Measurements from ENCODE around the gene ERAP2. TPM values are rescaled to one million over a fixed set of nuclear protein-coding genes. Genes with fewer than 3 reads are reported as not detected.

ERAP2 gene
- total RNA-seq, 2 experiments from 2014 or later = 43.0 to 44.5 TPM

GRCh38 chr5:96879665-96880064 is 3.4 kb downstream of the ERAP2 start:
- peaks cover 52% of the 10 kb centered on the region for H3K36me3 Mint-ChIP-seq (ENCODE audit: low read depth)
- no peak overlapping the region for H3K4me3 Mint-ChIP-seq
- POLR2A ChIA-PET = interaction anchor here (1.1 to 2.0 kb wide), 2 partner anchors 27 to 54 kb away, joined by 3 to 5 read pairs; no protein-coding TSS in a partner anchor

GRCh38 chr5:96880444-96881164 is 4.3 kb downstream of the ERAP2 start:
- intact Hi-C loops (cut with micrococcal nuclease) = no loop called here
- H3K27me3 Mint-ChIP-seq = no peaks in the 10 kb centered on the region
- DNase-seq (no peak), ATAC-seq (no peak)
- ChIA-PET CTCF (interaction anchor here (0.8 to 10.0 kb wide), 2 partner anchors 10 to 75 kb away, joined by 3 to 77 read pairs; no protein-coding TSS in a partner anchor), POLR2A (interaction anchor here (1.1 kb wide), 1 partner anchor 9 kb away, joined by 3 read pairs; no protein-coding TSS in a partner anchor)
- H3K27ac Mint-ChIP-seq = peak overlapping the region; percentile 71
- peaks cover 62% of the 10 kb centered on the region for H3K36me3 Mint-ChIP-seq (ENCODE audit: low read depth)
- no peaks in the 10 kb centered on the region for H3K9me3 Mint-ChIP-seq
- peak overlapping the region; percentile 10 for H3K4me3 Mint-ChIP-seq
- peaks cover 71% of the 10 kb centered on the region for H3K4me1 Mint-ChIP-seq (ENCODE audit: low read depth)
- TF ChIP-seq CTCF (IDR thresholded peaks at IDR 0.05) = no peak

More at GRCh38 chr5:96879665-96880064, 3.4 kb downstream of the ERAP2 start:
- DNase-seq (no peak), ATAC-seq (no peak)
- intact Hi-C loops (cut with micrococcal nuclease) = loop anchor here (5.0 kb wide), 1 partner anchor 72 kb away; the partner anchor contains the start of gene ERAP1
- no peaks in the 10 kb centered on the region for H3K27me3 Mint-ChIP-seq
- peaks cover 69% of the 10 kb centered on the region for H3K4me1 Mint-ChIP-seq (ENCODE audit: low read depth)
- H3K27ac Mint-ChIP-seq = peak overlapping the region; percentile 71
- H3K9me3 Mint-ChIP-seq = no peaks in the 10 kb centered on the region
- no peak for TF ChIP-seq CTCF (IDR thresholded peaks at IDR 0.05)
- CTCF ChIA-PET = interaction anchor here (10.0 kb wide), 1 partner anchor 9 kb away, joined by 77 read pairs; no protein-coding TSS in a partner anchor

DNA sequence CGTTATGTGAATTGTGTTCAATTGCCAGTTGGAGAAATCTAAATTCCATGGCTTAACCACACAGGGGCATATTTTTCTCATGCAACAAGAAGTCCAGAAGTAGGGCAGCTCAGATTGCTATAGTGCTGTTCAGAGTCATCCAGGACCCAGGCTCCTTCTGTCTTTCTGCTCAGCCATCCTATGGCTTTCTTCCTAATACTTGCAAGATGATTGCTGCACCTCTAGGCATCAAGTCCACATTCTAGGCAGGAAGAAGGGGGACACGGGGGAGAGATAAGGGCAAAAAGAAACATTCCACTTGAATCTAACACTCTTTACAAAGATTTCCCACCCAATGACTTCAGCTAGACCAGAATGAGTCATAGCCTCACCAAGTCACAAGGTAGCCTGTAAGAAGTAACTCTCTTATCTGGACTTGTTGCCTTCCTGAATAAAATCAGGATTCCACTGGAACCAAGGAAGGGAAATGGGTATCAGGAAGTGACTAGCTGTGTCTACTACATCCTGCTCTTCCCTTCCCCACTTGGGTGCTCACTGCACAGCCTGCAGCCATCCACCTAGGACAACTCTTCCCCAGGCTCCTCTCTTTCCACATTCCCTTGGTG is 5.3 kb downstream of the ERAP2 start:
- ATAC-seq (peak; percentile 22), DNase-seq (no peak)
- H3K27me3 Mint-ChIP-seq = no peaks in the 10 kb centered on the region
- CTCF ChIA-PET = interaction anchor here (2.0 to 10.0 kb wide), 2 partner anchors 11 to 280 kb away, joined by 5 to 77 read pairs; no protein-coding TSS in a partner anchor
- no peaks in the 10 kb centered on the region for H3K9me3 Mint-ChIP-seq
- H3K4me1 Mint-ChIP-seq (ENCODE audit: low read depth) = peaks cover 72% of the 10 kb centered on the region
- no peak for TF ChIP-seq CTCF (IDR thresholded peaks at IDR 0.05)
- peak overlapping the region; percentile 10 for H3K4me3 Mint-ChIP-seq
- H3K27ac Mint-ChIP-seq = peak overlapping the region; percentile 71
- peaks cover 69% of the 10 kb centered on the region for H3K36me3 Mint-ChIP-seq (ENCODE audit: low read depth)
- POLR2A ChIA-PET = interaction anchor here (0.7 to 1.1 kb wide), 2 partner anchors 10 to 109 kb away, joined by 3 read pairs; no protein-coding TSS in a partner anchor
- intact Hi-C loops (cut with micrococcal nuclease) = no loop called here

DNA sequence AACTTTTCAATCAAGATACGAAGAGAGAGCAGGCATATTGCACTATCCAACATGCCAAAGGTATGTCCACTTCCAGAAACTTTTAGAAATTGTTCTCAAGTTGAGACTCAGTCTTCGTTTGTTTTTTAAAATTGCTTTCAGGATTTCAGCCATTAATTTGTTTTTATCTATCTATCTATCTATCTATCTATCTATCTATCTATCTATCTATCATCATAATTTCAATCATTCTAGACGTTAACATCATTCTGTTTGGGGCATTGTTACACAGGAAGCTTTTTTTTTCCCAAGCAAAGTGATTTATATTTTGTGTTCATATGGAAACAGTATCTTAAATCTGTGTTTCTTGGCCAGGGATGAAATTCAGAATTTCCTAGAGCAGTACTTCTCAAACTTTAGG is 7.6 kb downstream of the ERAP2 start:
- peak overlapping the region; percentile 17 for H3K27ac Mint-ChIP-seq
- H3K4me3 Mint-ChIP-seq = no peak overlapping the region
- H3K9me3 Mint-ChIP-seq = no peaks in the 10 kb centered on the region
- ATAC-seq (no peak), DNase-seq (no peak)
- peaks cover 78% of the 10 kb centered on the region for H3K36me3 Mint-ChIP-seq (ENCODE audit: low read depth)
- no peak for TF ChIP-seq CTCF (IDR thresholded peaks at IDR 0.05)
- ChIA-PET CTCF (interaction anchor here (0.7 to 10.0 kb wide), 5 partner anchors 10 to 21 kb away, joined by 3 to 77 read pairs (median 4); no protein-coding TSS in a partner anchor), POLR2A (no interaction called here)
- intact Hi-C loops (cut with micrococcal nuclease) = no loop called here
- H3K4me1 Mint-ChIP-seq (ENCODE audit: low read depth) = peaks cover 67% of the 10 kb centered on the region
- H3K27me3 Mint-ChIP-seq = no peaks in the 10 kb centered on the region

All from activated CD8-positive, alpha-beta T cell treated with anti-CD3 and anti-CD28 coated beads for 36 hours (primary cell).